Measurements from ENCODE around the gene IFNGR1. TPM values are rescaled to one million over a fixed set of nuclear protein-coding genes. Genes with fewer than 3 reads are reported as not detected.

Gene IFNGR1
- total RNA-seq, 1 experiment from 2014 or later = 23.4 TPM

DNA sequence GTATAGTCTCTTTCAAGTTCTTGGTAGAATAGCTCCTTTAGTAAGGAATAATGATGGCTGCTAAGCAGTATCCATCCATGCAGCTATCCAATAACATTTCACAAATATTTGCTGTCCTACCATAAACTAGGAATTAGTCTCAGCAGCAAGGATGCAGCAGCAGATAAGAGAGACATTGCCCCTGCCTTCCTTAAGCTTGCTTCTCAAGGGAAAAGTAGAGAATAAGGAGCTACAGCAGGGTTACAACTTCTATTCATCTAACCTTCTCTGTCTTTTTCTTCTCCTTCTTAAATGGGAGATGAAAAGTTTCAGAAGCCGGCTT is 48.2 kb downstream of the IFNGR1 start:
- Histone ChIP-seq H3K4me1 (ENCODE audit: control insufficient read depth, insufficient read depth, low read length) (no peaks in the 10 kb centered on the region), H3K9me3 (ENCODE audit: control insufficient read depth, insufficient read depth, low read depth, low read length) (no peaks in the 10 kb centered on the region), H3K4me3 (ENCODE audit: low read depth in 2 of 2, low read length in 2 of 2) (no peak overlapping the region), H3K36me3 (ENCODE audit: control insufficient read depth, insufficient read depth, low read length) (no peaks in the 10 kb centered on the region), H3K27me3 (ENCODE audit: control insufficient read depth, insufficient read depth, low read length) (no peaks in the 10 kb centered on the region), H3K27ac (ENCODE audit: low read length) (no peak overlapping the region)
- ChIA-PET POLR2A (no interaction called here), CTCF (no interaction called here)
- no TSS peak for BruUV-seq (replicated peaks)
- TF ChIP-seq, protein P1, sequence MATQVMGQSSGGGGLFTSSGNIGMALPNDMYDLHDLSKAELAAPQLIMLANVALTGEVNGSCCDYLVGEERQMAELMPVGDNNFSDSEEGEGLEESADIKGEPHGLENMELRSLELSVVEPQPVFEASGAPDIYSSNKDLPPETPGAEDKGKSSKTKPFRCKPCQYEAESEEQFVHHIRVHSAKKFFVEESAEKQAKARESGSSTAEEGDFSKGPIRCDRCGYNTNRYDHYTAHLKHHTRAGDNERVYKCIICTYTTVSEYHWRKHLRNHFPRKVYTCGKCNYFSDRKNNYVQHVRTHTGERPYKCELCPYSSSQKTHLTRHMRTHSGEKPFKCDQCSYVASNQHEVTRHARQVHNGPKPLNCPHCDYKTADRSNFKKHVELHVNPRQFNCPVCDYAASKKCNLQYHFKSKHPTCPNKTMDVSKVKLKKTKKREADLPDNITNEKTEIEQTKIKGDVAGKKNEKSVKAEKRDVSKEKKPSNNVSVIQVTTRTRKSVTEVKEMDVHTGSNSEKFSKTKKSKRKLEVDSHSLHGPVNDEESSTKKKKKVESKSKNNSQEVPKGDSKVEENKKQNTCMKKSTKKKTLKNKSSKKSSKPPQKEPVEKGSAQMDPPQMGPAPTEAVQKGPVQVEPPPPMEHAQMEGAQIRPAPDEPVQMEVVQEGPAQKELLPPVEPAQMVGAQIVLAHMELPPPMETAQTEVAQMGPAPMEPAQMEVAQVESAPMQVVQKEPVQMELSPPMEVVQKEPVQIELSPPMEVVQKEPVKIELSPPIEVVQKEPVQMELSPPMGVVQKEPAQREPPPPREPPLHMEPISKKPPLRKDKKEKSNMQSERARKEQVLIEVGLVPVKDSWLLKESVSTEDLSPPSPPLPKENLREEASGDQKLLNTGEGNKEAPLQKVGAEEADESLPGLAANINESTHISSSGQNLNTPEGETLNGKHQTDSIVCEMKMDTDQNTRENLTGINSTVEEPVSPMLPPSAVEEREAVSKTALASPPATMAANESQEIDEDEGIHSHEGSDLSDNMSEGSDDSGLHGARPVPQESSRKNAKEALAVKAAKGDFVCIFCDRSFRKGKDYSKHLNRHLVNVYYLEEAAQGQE (IDR thresholded peaks at IDR 0.05; ENCODE audit: insufficient read depth in 1 of 2, low read depth in 2 of 2, low read length in 1 of 2) = no peak
- TF ChIP-seq TCF7L2 (IDR thresholded peaks at IDR 0.05; ENCODE audit: low read depth, low read length) = no peak
- TF ChIP-seq, protein P2, sequence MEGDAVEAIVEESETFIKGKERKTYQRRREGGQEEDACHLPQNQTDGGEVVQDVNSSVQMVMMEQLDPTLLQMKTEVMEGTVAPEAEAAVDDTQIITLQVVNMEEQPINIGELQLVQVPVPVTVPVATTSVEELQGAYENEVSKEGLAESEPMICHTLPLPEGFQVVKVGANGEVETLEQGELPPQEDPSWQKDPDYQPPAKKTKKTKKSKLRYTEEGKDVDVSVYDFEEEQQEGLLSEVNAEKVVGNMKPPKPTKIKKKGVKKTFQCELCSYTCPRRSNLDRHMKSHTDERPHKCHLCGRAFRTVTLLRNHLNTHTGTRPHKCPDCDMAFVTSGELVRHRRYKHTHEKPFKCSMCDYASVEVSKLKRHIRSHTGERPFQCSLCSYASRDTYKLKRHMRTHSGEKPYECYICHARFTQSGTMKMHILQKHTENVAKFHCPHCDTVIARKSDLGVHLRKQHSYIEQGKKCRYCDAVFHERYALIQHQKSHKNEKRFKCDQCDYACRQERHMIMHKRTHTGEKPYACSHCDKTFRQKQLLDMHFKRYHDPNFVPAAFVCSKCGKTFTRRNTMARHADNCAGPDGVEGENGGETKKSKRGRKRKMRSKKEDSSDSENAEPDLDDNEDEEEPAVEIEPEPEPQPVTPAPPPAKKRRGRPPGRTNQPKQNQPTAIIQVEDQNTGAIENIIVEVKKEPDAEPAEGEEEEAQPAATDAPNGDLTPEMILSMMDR (IDR thresholded peaks at IDR 0.05) = no peak
- DNase-seq (ENCODE audit: low read depth, low spot score) (no peak), ATAC-seq (no peak)
- in situ Hi-C loops (cut with HindIII; ENCODE audit: low pct_unique_long_range_greater_than_20kb, low sequenced_read_pairs) (no loop called here), intact Hi-C loops (cut with micrococcal nuclease; ENCODE audit: unreplicated experiment) (no loop called here)

DNA sequence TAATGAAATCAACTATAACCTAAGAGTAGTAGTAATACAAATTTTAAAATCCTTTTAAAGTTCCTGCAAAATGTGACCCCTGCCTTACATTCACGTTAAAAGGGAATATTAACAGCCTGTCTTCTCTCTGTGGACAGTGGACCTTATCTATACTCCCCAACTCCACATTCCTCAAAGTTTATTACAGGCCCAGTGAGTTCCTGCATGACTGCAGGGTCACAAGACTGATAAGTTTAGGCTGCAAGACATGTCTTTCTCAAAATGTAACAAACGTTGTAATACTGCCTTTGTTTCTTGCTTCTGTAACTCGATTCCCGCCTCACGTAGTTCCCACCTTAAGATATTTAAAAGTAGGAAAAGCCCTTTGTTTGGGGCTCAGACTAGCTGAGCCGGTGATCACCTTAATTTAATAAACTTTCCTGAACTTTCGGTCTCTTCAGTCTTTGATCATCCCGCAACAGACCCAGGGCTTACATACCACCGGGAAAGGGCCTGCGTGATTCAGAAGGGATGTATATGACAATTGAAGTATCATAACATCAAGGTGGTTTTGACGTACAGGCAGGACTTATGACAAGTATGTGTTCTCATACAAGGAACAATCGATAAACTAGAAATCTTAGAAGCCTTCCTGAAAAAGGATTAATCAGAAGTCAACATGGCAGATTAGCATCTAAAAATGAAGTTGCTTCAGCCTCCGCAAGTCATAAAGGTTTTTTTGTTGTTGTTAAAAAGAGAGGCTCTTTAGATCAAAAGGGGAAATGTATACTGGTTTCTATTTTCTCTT is 48.7 kb downstream of the IFNGR1 start:
- no peaks in the 10 kb centered on the region for H3K9me3 ChIP-seq (ENCODE audit: control insufficient read depth, insufficient read depth, low read depth, low read length)
- POLR2A ChIA-PET = no interaction called here
- H3K4me1 ChIP-seq (ENCODE audit: control insufficient read depth, insufficient read depth, low read length) = no peaks in the 10 kb centered on the region
- intact Hi-C loops (cut with micrococcal nuclease; ENCODE audit: unreplicated experiment) = no loop called here
- BruUV-seq (replicated peaks) = no TSS peak
- H3K4me3 ChIP-seq (ENCODE audit: low read depth in 2 of 2, low read length in 2 of 2) = no peak overlapping the region
- ATAC-seq (no peak), DNase-seq (ENCODE audit: low read depth, low spot score) (no peak)
- no peak overlapping the region for H3K27ac ChIP-seq (ENCODE audit: low read length)
- H3K27me3 ChIP-seq (ENCODE audit: control insufficient read depth, insufficient read depth, low read length) = no peaks in the 10 kb centered on the region
- CTCF ChIA-PET = no interaction called here
- H3K36me3 ChIP-seq (ENCODE audit: control insufficient read depth, insufficient read depth, low read length) = no peaks in the 10 kb centered on the region
- in situ Hi-C loops (cut with HindIII; ENCODE audit: low pct_unique_long_range_greater_than_20kb, low sequenced_read_pairs) = no loop called here
- TF ChIP-seq, protein P2 (IDR thresholded peaks at IDR 0.05) = no peak
- TF ChIP-seq, protein P1 (IDR thresholded peaks at IDR 0.05; ENCODE audit: insufficient read depth in 1 of 2, low read depth in 2 of 2, low read length in 1 of 2) = no peak
- TF ChIP-seq POLR2AphosphoS5 (IDR thresholded peaks at IDR 0.05; ENCODE audit: low read depth, low read length) (no peak), SIN3A (IDR thresholded peaks at IDR 0.05; ENCODE audit: borderline replicate concordance, insufficient read depth, low read depth, low read length) (no peak), TCF7L2 (IDR thresholded peaks at IDR 0.05; ENCODE audit: low read depth, low read length) (no peak)
